ENCODE results near the gene STK31.
"Not testable (repeated sequence)": the region's sequence is repeated elsewhere in the genome, so short reads cannot be mapped to it uniquely, and the experiment has no call there.

Gene STK31

GRCh38 chr7:23693224-23693623, 16.8 kb upstream of the STK31 start:
- Mint-ChIP-seq H3K9me3 (no peaks in the 10 kb centered on the region), H3K27ac (no peak overlapping the region), H3K4me1 (ENCODE audit: low read depth) (peaks cover 8% of the 10 kb centered on the region), H3K27me3 (no peaks in the 10 kb centered on the region), H3K4me3 (no peak overlapping the region), H3K36me3 (ENCODE audit: low read depth) (peaks cover 41% of the 10 kb centered on the region)
- intact Hi-C loops (cut with micrococcal nuclease): no loop called here

DNA sequence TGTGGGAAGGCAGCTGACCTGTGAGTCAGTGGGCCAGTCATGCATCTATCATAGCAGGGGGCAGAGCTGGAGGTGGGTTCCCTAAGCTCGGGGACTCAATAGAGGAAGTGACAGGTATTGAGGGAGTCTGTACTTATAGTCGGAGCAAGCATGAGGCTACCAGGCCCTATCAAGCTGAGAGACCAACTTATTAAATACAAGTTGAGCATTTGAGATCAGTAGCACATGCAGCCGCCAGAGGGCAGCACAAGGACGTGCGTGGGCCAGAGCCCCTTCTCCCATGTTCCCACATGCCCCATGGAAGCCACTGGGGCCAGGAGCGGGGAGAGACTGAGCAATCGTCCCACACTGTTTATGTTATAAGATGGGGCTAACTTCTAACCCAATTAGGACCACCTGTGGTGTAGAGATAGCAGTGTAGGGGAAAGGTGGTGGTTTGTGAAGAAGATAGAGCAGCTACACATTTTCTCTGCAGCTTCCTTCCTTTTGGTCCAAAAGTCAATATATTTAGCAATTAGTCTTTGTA, 13.0 kb upstream of the STK31 start:
- Mint-ChIP-seq H3K4me3 (no peak overlapping the region), H3K36me3 (ENCODE audit: low read depth) (peaks cover 26% of the 10 kb centered on the region), H3K27me3 (no peaks in the 10 kb centered on the region), H3K27ac (no peak overlapping the region), H3K9me3 (no peaks in the 10 kb centered on the region), H3K4me1 (ENCODE audit: low read depth) (peaks cover 8% of the 10 kb centered on the region)
- intact Hi-C loops (cut with micrococcal nuclease): loop anchor here (5.0 kb wide), 1 partner anchor 970 kb away; no protein-coding TSS in a partner anchor

- no peak overlapping the region for H3K27ac Mint-ChIP-seq
- H3K4me3 Mint-ChIP-seq: no peak overlapping the region
- peaks cover 29% of the 10 kb centered on the region for H3K36me3 Mint-ChIP-seq (ENCODE audit: low read depth)
- no peaks in the 10 kb centered on the region for H3K9me3 Mint-ChIP-seq
- H3K27me3 Mint-ChIP-seq: no peaks in the 10 kb centered on the region
- intact Hi-C loops (cut with micrococcal nuclease): loop anchor here (5.0 kb wide), 1 partner anchor 968 kb away; no protein-coding TSS in a partner anchor
- peaks cover 8% of the 10 kb centered on the region for H3K4me1 Mint-ChIP-seq (ENCODE audit: low read depth)
These were observed 11.2 kb upstream of the STK31 start for GRCh38 chr7:23698822-23699221.

- Mint-ChIP-seq H3K27ac (no peak overlapping the region), H3K4me1 (ENCODE audit: low read depth) (peaks cover 8% of the 10 kb centered on the region), H3K27me3 (no peaks in the 10 kb centered on the region), H3K4me3 (no peak overlapping the region), H3K36me3 (ENCODE audit: low read depth) (peaks cover 34% of the 10 kb centered on the region), H3K9me3 (peaks cover 11% of the 10 kb centered on the region)
- intact Hi-C loops (cut with micrococcal nuclease): no loop called here
These were observed 10.0 kb upstream of the STK31 start for GRCh38 chr7:23700046-23700445.

DNA sequence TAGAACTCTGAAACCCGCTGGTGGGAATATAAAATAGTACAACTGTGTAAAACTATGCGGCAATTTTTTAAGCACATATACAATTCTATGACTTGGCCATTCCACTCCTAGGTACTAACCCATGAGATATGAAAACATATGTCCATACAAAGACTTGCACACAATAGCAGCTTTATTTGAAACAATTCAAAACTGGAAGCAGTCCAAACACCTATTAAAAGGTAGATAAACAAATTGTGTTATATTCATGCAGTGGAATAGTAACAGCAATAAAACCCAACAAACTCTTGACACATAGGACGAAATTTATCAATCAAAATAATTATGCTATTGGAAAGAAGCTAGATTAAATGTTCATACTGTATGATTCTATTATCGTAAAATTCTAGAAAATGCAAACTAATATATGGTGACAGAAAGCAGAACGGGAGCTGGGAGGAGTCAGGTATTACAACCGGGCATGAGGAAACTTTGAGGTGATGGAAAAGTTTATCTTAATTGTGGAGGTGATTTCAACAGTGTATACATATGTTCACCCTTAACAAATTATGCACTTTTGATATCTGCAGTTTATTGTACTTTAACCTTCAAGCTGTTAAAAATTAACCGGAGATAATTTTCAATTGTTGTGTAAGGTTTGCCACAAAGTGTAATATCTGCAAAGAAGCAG, 803 bp upstream of the STK31 start:
- Mint-ChIP-seq H3K4me1 (ENCODE audit: low read depth) (no peaks in the 10 kb centered on the region), H3K27me3 (no peaks in the 10 kb centered on the region), H3K27ac (no peak overlapping the region), H3K36me3 (ENCODE audit: low read depth) (peaks cover 19% of the 10 kb centered on the region), H3K9me3 (peaks cover 23% of the 10 kb centered on the region), H3K4me3 (no peak overlapping the region)
- intact Hi-C loops (cut with micrococcal nuclease): no loop called here

DNA sequence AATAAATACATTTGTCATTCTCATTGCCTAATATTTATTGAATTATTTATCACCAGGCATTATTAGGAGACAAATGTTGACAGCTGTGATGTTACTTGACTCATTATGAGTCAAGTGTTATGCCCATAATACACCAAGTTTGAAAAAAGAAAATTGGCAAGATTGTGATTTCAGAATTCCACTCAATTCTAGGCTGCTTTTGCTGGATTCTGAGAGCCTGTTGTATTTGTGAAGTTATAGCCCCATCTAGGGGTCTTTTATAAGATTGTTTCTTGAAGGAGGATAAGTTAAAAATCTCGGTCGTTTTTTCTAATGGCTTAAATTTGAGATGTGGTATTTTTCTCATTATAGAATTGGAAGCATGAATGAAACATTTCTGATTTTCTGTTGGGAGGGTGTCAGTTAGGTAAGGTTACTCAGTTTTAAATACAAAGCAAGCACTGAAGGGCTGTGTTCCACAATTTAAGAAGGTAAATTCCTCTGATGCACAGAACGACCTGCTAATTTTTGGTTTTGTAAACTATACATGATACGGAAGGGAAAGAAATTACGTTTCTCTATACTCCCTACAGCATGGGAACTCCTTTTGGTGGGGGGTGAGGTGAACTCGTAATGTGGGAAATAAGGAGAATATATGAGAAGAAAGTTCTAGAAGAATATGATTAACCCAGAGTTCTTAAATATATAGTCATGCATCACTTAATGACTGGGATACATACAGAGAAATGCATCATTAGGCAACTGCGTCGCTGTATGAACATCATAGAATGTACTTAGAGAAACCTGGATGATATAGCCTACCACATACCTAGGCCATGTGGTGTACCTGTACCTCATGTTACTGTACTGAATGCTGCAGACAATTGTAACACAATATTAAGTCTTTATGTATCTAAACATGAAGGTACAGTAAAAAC, 2.6 kb downstream of the STK31 start:
- Mint-ChIP-seq H3K27ac (no peak overlapping the region), H3K36me3 (ENCODE audit: low read depth) (no peaks in the 10 kb centered on the region), H3K4me1 (ENCODE audit: low read depth) (no peaks in the 10 kb centered on the region), H3K4me3 (no peak overlapping the region), H3K9me3 (no peaks in the 10 kb centered on the region), H3K27me3 (no peaks in the 10 kb centered on the region)
- intact Hi-C loops (cut with micrococcal nuclease): loop anchor here (1.0 to 5.0 kb wide), 3 partner anchors 142 to 435 kb away; no protein-coding TSS in a partner anchor

DNA sequence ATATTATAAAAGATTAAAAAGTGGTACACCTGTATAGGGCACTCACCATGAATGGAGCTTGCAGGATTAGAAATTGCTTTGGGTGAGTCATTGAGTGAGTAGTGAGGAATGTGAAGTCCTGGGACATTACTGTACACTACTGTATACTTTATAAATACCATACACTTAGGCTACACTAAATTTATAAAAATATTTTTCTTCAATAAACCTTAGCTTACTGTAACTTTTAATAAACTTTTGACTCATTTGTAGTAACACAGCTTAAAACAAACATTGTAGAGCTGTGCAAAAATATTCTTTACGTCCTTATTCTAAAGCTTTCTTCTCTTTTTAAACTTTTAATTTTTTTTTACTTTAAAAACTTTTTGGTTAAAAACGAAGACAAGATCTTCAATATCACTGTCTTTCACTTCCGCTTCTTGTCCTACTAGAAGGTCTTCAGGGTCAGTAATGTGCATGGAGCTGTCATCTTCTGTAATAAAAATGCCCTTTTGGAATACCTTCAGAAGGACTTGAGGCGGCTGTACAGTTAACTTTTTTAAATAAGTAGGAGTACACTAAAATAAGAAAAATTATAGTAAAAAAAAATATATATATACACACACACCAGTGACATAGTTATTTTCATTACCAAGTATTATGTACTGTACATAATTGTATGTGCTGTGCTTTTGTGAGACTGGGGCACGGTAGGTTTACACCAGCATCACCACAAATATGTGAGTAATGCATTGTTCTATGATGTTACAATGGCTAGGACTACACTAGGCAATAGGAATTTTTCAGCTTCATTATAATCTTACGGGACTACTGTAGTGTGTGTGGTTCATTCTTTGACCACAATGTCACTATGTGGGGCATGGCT, 3.5 kb downstream of the STK31 start:
- H3K4me3 Mint-ChIP-seq: no peak overlapping the region
- no peaks in the 10 kb centered on the region for H3K9me3 Mint-ChIP-seq
- no peak overlapping the region for H3K27ac Mint-ChIP-seq
- intact Hi-C loops (cut with micrococcal nuclease): loop anchor here (5.0 kb wide), 1 partner anchor 436 kb away; no protein-coding TSS in a partner anchor
- no peaks in the 10 kb centered on the region for H3K4me1 Mint-ChIP-seq (ENCODE audit: low read depth)
- no peaks in the 10 kb centered on the region for H3K36me3 Mint-ChIP-seq (ENCODE audit: low read depth)
- H3K27me3 Mint-ChIP-seq: no peaks in the 10 kb centered on the region

DNA sequence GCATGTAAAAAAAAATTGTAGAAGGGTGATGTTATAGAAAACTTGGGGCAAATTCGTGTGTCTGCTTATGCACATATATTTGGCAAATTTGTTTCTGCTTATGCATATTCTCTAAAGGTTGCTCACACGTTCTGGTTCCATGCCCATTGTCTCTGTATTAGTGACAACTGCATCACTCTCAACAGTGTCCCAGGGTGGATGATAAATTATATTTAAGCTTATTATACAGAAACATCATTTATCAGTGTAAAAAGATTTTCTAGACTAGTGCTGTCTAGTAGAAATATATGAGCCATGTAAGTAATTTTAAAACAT, 4.1 kb downstream of the STK31 start:
- Mint-ChIP-seq H3K27ac (no peak overlapping the region), H3K4me1 (ENCODE audit: low read depth) (no peaks in the 10 kb centered on the region), H3K4me3 (no peak overlapping the region), H3K9me3 (no peaks in the 10 kb centered on the region), H3K36me3 (ENCODE audit: low read depth) (no peaks in the 10 kb centered on the region), H3K27me3 (no peaks in the 10 kb centered on the region)
- intact Hi-C loops (cut with micrococcal nuclease): loop anchor here (5.0 kb wide), 1 partner anchor 437 kb away; no protein-coding TSS in a partner anchor

DNA sequence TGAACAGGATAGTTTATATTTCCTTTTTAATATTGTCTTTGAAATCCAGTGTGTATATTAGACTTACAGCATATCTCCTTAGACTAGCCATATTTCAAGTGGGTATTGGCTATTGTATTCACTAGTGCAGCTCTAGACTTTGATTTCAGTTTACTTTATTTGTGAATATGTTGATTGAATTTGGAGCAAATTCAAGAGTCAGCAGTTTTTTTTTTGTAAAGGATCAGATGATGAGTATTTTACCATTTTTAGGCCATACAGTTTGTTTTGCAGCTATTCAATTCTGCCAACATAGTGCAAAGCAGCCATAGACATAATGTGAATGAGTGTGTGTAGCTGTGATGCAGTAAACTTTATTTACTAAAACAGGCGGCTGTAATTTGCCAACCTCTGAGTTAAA, 4.6 kb downstream of the STK31 start:
- no peaks in the 10 kb centered on the region for H3K4me1 Mint-ChIP-seq (ENCODE audit: low read depth)
- intact Hi-C loops (cut with micrococcal nuclease): loop anchor here (5.0 kb wide), 1 partner anchor 437 kb away; no protein-coding TSS in a partner anchor
- no peaks in the 10 kb centered on the region for H3K9me3 Mint-ChIP-seq

GRCh38 chr7:23715099-23715498, 5.1 kb downstream of the STK31 start:
- no peaks in the 10 kb centered on the region for H3K9me3 Mint-ChIP-seq
- H3K4me1 Mint-ChIP-seq (ENCODE audit: low read depth): no peaks in the 10 kb centered on the region
- intact Hi-C loops (cut with micrococcal nuclease): no loop called here
- no peak overlapping the region for H3K27ac Mint-ChIP-seq
- H3K27me3 Mint-ChIP-seq: no peaks in the 10 kb centered on the region
- H3K36me3 Mint-ChIP-seq (ENCODE audit: low read depth): no peaks in the 10 kb centered on the region
- H3K4me3 Mint-ChIP-seq: no peak overlapping the region

More for the DNA sequence above, 4.6 kb downstream of the STK31 start:
- Mint-ChIP-seq H3K27me3 (no peaks in the 10 kb centered on the region), H3K36me3 (ENCODE audit: low read depth) (no peaks in the 10 kb centered on the region), H3K4me3 (no peak overlapping the region), H3K27ac (no peak overlapping the region)

DNA sequence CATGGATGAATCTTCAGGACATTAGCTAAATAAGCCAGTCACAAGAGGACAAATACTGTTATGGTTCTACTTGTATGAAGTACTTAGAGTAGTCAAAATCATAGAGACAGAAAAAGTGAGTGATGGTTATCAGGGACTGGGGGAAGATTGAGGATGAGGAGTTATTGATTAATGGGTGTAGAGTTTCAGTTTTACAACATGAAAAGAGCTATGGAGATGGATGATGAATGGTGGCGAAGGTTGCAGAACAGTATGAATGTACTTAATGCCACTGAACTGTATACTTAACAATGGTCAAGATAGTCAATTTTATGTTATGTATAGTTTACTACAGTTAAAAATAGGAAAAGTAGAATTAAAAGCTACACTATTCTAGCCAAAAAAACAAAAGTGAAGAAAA, 7.8 kb downstream of the STK31 start:
- intact Hi-C loops (cut with micrococcal nuclease): no loop called here
- Mint-ChIP-seq H3K4me3 (no peak overlapping the region), H3K27ac (no peak overlapping the region), H3K4me1 (ENCODE audit: low read depth) (no peaks in the 10 kb centered on the region), H3K27me3 (peaks cover 3% of the 10 kb centered on the region), H3K36me3 (ENCODE audit: low read depth) (no peaks in the 10 kb centered on the region), H3K9me3 (no peaks in the 10 kb centered on the region)

DNA sequence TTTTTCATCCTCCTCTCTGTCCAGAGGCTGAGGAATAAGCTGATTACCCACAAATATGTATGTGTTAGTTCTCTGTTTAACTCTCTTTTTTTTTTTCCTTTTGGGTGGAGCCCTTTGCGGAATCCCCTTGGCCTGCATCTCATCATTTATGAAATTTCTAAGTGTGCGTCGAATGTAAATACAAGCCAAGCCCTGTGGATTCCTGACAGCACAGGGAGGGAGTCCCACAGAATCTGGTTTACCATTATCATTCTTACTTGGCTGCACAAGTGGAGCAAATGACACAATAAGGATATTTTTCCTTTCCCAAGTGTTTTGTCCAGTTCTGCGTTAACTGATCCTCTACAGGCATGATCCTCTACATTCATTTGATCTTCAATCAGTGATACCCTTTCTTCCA, 11.4 kb downstream of the STK31 start:
- Mint-ChIP-seq H3K4me3 (no peak overlapping the region), H3K36me3 (ENCODE audit: low read depth) (no peaks in the 10 kb centered on the region), H3K27ac (no peak overlapping the region), H3K4me1 (ENCODE audit: low read depth) (no peaks in the 10 kb centered on the region), H3K27me3 (peaks cover 3% of the 10 kb centered on the region), H3K9me3 (no peaks in the 10 kb centered on the region)
- intact Hi-C loops (cut with micrococcal nuclease): no loop called here

DNA sequence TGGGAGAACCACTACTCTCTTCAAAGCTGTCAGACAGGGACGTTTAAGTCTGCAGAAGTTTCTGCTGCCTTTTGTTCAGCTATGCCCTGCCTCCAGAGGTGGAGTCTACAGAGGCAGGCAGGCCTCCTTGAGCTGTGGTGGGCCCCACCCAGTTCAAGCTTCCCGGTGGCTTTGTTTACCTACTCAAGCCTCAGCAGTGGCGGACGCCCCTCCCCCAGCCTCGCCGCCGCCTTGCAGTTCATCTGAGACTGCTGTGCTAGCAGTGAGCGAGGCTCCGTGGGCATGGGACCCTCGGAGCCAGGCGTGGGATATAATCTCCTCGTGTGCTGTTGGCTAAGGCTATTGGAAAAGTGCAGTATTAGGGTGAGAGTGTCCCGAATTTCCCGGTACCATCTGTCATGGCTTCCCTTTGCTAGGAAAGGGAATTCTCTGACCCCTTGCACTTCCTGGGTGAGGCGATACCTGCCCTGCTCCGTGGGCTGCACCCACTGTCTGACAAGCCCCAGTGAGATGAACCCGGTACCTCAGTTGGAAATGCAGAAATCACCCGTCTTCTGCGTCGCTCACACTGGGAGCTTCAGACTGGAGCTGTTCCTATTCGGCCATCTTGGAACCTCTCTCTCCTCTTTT, 12.7 kb downstream of the STK31 start:
- H3K9me3 Mint-ChIP-seq; H3K4me1 Mint-ChIP-seq (ENCODE audit: low read depth); H3K27ac Mint-ChIP-seq; intact Hi-C loops (cut with micrococcal nuclease); H3K36me3 Mint-ChIP-seq (ENCODE audit: low read depth); H3K4me3 Mint-ChIP-seq; H3K27me3 Mint-ChIP-seq: not testable (repeated sequence)

Data from dendritic cell treated with granulocyte-macrophage colony-stimulating factor and Interleukin-4, amounts not matched to agents 40 ng/mL and 50 ng/mL, for 4 days (primary cell).